Measurements from ENCODE around the gene ACOT8. TPM values are rescaled to one million over a fixed set of nuclear protein-coding genes. Genes with fewer than 3 reads are reported as not detected.

Gene ACOT8
- total and polyA plus RNA-seq, 10 donors: 19.4 to 37.4 (median 28.9) TPM

DNA sequence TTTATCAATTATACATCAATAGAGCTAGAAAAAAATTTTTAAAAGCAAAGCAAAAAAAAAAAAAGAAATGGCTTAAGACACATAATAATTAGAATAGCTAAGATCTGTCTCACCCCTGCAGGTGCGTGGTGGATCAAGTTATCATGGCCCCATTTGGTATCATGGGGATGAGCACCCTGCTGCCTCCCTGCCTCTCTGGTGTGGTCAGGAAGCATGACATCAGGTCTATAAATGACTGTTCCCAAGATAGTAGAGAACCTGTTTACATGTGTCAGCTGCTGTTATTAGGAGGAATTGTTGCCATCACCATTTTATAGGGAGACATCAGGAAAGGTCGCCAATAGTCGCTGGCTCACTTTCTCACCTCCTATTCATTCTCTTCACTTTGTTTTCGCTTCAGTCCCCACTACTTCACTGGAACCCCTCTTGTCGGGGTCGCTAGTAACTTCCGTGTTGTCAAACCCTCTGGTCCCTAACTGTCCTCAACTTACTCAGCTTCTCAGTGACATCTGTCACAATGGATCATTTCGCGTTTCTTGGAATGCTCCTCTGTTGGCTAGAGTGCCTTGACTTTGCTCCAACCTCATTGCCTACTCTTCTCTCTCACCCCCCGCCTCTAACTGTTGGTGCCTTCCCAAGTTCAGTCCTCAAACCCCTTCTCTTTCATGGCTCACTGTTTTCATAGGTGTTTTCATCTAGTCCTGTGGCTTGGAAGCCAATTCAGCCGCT lies 60.7 kb downstream of the ACOT8 start:
- Histone ChIP-seq H3K4me1 (peaks cover 8 to 42% (median 32%) of the 10 kb centered on the region in 6 donors), H3K4me3 (no peak overlapping the region), H3K27me3 (replicated peaks in 1 of 7) (no peaks in the 10 kb centered on the region), H3K36me3 (peaks cover 0 to 59% (median 43%) of the 10 kb centered on the region in 6 donors), H3K9me3 (no peaks in the 10 kb centered on the region), H3K27ac (no peak overlapping the region)
- TF ChIP-seq POLR2A (IDR thresholded peaks at IDR 0.05): no peak
- TF ChIP-seq, protein P1, sequence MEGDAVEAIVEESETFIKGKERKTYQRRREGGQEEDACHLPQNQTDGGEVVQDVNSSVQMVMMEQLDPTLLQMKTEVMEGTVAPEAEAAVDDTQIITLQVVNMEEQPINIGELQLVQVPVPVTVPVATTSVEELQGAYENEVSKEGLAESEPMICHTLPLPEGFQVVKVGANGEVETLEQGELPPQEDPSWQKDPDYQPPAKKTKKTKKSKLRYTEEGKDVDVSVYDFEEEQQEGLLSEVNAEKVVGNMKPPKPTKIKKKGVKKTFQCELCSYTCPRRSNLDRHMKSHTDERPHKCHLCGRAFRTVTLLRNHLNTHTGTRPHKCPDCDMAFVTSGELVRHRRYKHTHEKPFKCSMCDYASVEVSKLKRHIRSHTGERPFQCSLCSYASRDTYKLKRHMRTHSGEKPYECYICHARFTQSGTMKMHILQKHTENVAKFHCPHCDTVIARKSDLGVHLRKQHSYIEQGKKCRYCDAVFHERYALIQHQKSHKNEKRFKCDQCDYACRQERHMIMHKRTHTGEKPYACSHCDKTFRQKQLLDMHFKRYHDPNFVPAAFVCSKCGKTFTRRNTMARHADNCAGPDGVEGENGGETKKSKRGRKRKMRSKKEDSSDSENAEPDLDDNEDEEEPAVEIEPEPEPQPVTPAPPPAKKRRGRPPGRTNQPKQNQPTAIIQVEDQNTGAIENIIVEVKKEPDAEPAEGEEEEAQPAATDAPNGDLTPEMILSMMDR (IDR thresholded peaks at IDR 0.05 in 8 of 11, conservative IDR thresholded peaks at IDR 0.05 in 3 of 11): no peak
- TF ChIP-seq POLR2AphosphoS5 (IDR thresholded peaks at IDR 0.05): no peak
- WGBS, 5 donors: 92 to 99% (median 96%) methylated on average over 11 of the region's 11 CpGs
- intact Hi-C loops (cut with DNase I; ENCODE audit: low total_unique reads): loop anchor here (10.0 kb wide), 1 partner anchor 88 kb away; the partner anchor contains the start of genes SPATA25 and ZSWIM1
- DNase-seq: no peak

DNA sequence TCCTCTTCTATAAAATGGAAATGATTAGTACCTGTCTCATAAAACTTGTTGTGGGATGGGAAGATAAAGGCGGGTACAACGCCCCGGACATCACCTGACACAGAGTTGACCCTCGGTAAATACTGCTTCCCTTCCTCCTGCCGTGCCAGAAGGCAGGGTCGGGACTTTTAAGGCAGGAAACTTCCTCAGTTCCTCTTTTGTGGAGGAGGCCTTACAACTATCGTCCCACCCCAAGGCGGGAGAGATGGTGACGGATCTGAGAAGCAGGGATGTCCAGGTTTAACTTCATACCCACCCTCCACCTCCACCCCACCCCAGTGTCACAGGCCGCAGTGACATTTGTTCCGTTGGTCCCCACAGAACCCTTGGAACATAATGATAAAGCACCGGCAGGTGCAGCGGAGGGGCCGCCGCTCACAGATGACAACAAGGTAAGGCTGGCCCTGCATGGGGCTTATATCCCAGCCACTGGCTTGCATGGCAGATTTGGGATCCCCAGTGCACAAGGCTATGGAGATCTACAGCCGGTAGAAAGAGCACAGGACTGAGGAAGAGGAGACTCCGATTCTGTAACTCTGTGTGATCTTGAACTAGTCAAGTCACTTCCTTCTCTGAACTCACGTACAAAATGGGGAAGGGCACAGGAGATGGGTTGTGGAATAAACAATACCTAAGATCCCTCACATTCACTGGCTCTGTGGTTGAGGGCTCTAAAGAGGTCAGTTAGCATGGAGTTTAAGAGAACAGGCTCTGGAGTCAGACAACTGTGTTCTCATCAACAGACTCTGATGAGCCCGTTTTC lies 64.7 kb downstream of the ACOT8 start:
- H3K36me3 ChIP-seq: peaks cover 0 to 43% (median 35%) of the 10 kb centered on the region in 6 donors
- intact Hi-C loops (cut with DNase I; ENCODE audit: low total_unique reads): loop anchor here (10.0 kb wide), 1 partner anchor 92 kb away; the partner anchor contains the start of genes SPATA25 and ZSWIM1
- peak overlapping the region; percentile 77 to 97 (median 90) for H3K4me3 ChIP-seq
- H3K27ac ChIP-seq: peak overlapping the region; percentile 90 to 99 (median 94)
- H3K4me1 ChIP-seq: peaks cover 8 to 34% (median 25%) of the 10 kb centered on the region in 6 donors
- peak; percentile 82 for DNase-seq
- WGBS, 5 donors: 12 to 19% (median 12%) methylated on average over 17 to 19 of the region's 19 CpGs
- H3K27me3 ChIP-seq (replicated peaks in 1 of 7): no peaks in the 10 kb centered on the region
- TF ChIP-seq, protein P1 (IDR thresholded peaks at IDR 0.05 in 8 of 11, conservative IDR thresholded peaks at IDR 0.05 in 3 of 11): no peak
- TF ChIP-seq POLR2A (IDR thresholded peaks at IDR 0.05): no peak
- no peak for TF ChIP-seq POLR2AphosphoS5 (IDR thresholded peaks at IDR 0.05)
- H3K9me3 ChIP-seq: no peaks in the 10 kb centered on the region

Other genes with a start within 250 kb of the ACOT8 start
- not detected for gene WFDC10A, start 227.7 kb downstream of the ACOT8 start, total RNA-seq
- gene WFDC10A, start 227.7 kb downstream of the ACOT8 start, polyA plus RNA-seq: not detected
- not detected for gene WFDC9, start 226.1 kb downstream of the ACOT8 start, total RNA-seq
- gene WFDC9, start 226.1 kb downstream of the ACOT8 start, polyA plus RNA-seq: not detected
- not detected for gene WFDC11, start 187.2 kb downstream of the ACOT8 start, total RNA-seq
- not detected for gene WFDC11, start 187.2 kb downstream of the ACOT8 start, polyA plus RNA-seq
- not detected for gene WFDC13, start 155.4 kb downstream of the ACOT8 start, total RNA-seq
- not detected for gene WFDC13, start 155.4 kb downstream of the ACOT8 start, polyA plus RNA-seq
- not detected for gene WFDC10B, start 152.4 kb downstream of the ACOT8 start, total RNA-seq
- not detected for gene WFDC10B, start 152.4 kb downstream of the ACOT8 start, polyA plus RNA-seq
- gene SPINT4, start 135.0 kb downstream of the ACOT8 start, total RNA-seq: not detected
- gene SPINT4, start 135.0 kb downstream of the ACOT8 start, polyA plus RNA-seq: not detected
- not detected for gene WFDC3, start 65.5 kb downstream of the ACOT8 start, total RNA-seq
- gene WFDC3, start 65.5 kb downstream of the ACOT8 start, polyA plus RNA-seq: 1 to 10 TPM in 1 of 3 donors, under 1 TPM in 2; 0.70 to 1.2 (median 0.89) TPM
- 10 to 100 TPM; 21.0 to 39.3 (median 29.6) TPM for gene DNTTIP1, start 65.4 kb downstream of the ACOT8 start, total RNA-seq
- gene DNTTIP1, start 65.4 kb downstream of the ACOT8 start, polyA plus RNA-seq: 10 to 100 TPM; 31.8 to 34.7 (median 32.5) TPM
- gene UBE2C, start 44.7 kb downstream of the ACOT8 start, total RNA-seq: 10 to 100 TPM in 4 of 7 donors, 1 to 10 TPM in 3; 3.0 to 22.2 (median 12.3) TPM
- gene UBE2C, start 44.7 kb downstream of the ACOT8 start, polyA plus RNA-seq: 10 to 100 TPM; 11.4 to 56.4 (median 19.7) TPM
- gene TNNC2, start 30.1 kb downstream of the ACOT8 start, total RNA-seq: under 1 TPM in 2 of 7 donors, not detected in 5; 0.54 to 0.89 TPM
- 1 to 10 TPM; 1.4 to 3.4 (median 1.9) TPM for gene TNNC2, start 30.1 kb downstream of the ACOT8 start, polyA plus RNA-seq
- gene SNX21, start 23.6 kb downstream of the ACOT8 start, total RNA-seq: 10 to 100 TPM in 6 of 7 donors, 1 to 10 TPM in 1; 8.8 to 32.4 (median 20.0) TPM
- 10 to 100 TPM in 2 of 3 donors, 1 to 10 TPM in 1; 6.3 to 15.8 (median 15.7) TPM for gene SNX21, start 23.6 kb downstream of the ACOT8 start, polyA plus RNA-seq
- gene ZSWIM3, start 222 bp upstream of the ACOT8 start, total RNA-seq: 1 to 10 TPM; 4.4 to 7.1 (median 5.4) TPM
- gene ZSWIM3, start 222 bp upstream of the ACOT8 start, polyA plus RNA-seq: 1 to 10 TPM; 3.1 to 4.2 (median 3.5) TPM
- 10 to 100 TPM in 6 of 7 donors, 1 to 10 TPM in 1; 8.5 to 16.1 (median 11.1) TPM for gene ZSWIM1, start 23.8 kb upstream of the ACOT8 start, total RNA-seq
- 1 to 10 TPM; 3.7 to 5.5 (median 3.9) TPM for gene ZSWIM1, start 23.8 kb upstream of the ACOT8 start, polyA plus RNA-seq
- gene SPATA25, start 30.2 kb upstream of the ACOT8 start, total RNA-seq: 10 to 100 TPM in 1 of 7 donors, 1 to 10 TPM in 6; 1.5 to 11.5 (median 4.0) TPM
- gene SPATA25, start 30.2 kb upstream of the ACOT8 start, polyA plus RNA-seq: 1 to 10 TPM in 1 of 3 donors, under 1 TPM in 2; 0.41 to 3.1 (median 0.46) TPM
- gene NEURL2, start 33.8 kb upstream of the ACOT8 start, total RNA-seq: 10 to 100 TPM in 2 of 7 donors, 1 to 10 TPM in 5; 3.3 to 19.4 (median 6.4) TPM
- gene NEURL2, start 33.8 kb upstream of the ACOT8 start, polyA plus RNA-seq: 1 to 10 TPM; 2.7 to 4.4 (median 3.5) TPM
- 100 to 1,000 TPM; 162 to 203 (median 183) TPM for gene CTSA, start 33.9 kb upstream of the ACOT8 start, total RNA-seq
- gene CTSA, start 33.9 kb upstream of the ACOT8 start, polyA plus RNA-seq: 100 to 1,000 TPM in 1 of 3 donors, 10 to 100 TPM in 2; 56.6 to 105 (median 65.8) TPM
- 100 to 1,000 TPM in 2 of 7 donors, 10 to 100 TPM in 5; 19.2 to 430 (median 46.7) TPM for gene PLTP, start 54.8 kb upstream of the ACOT8 start, total RNA-seq
- 10 to 100 TPM in 2 of 3 donors, 1 to 10 TPM in 1; 7.5 to 58.2 (median 16.7) TPM for gene PLTP, start 54.8 kb upstream of the ACOT8 start, polyA plus RNA-seq
- gene PCIF1, start 77.3 kb upstream of the ACOT8 start, total RNA-seq: 10 to 100 TPM; 41.2 to 61.9 (median 52.4) TPM
- gene PCIF1, start 77.3 kb upstream of the ACOT8 start, polyA plus RNA-seq: 10 to 100 TPM; 25.1 to 33.8 (median 31.0) TPM
- 10 to 100 TPM; 25.9 to 46.3 (median 33.8) TPM for gene ZNF335, start 114.8 kb upstream of the ACOT8 start, total RNA-seq
- 10 to 100 TPM in 2 of 3 donors, 1 to 10 TPM in 1; 8.2 to 17.9 (median 17.8) TPM for gene ZNF335, start 114.8 kb upstream of the ACOT8 start, polyA plus RNA-seq
- gene MMP9, start 151.5 kb upstream of the ACOT8 start, total RNA-seq: 100 to 1,000 TPM in 5 of 7 donors, 10 to 100 TPM in 2; 75.2 to 295 (median 168) TPM
- 10 to 100 TPM; 33.3 to 49.7 (median 37.1) TPM for gene MMP9, start 151.5 kb upstream of the ACOT8 start, polyA plus RNA-seq
- gene SLC12A5, start 171.8 kb upstream of the ACOT8 start, total RNA-seq: 1 to 10 TPM in 5 of 7 donors, under 1 TPM in 2; 0.20 to 4.0 (median 2.5) TPM
- gene SLC12A5, start 171.8 kb upstream of the ACOT8 start, polyA plus RNA-seq: 1 to 10 TPM; 1.8 to 8.7 (median 4.1) TPM
- 10 to 100 TPM; 27.3 to 33.2 (median 29.2) TPM for gene NCOA5, start 232.6 kb upstream of the ACOT8 start, total RNA-seq
- 10 to 100 TPM; 14.3 to 22.3 (median 16.6) TPM for gene NCOA5, start 232.6 kb upstream of the ACOT8 start, polyA plus RNA-seq

Data from spleen (tissue), 11 donors.